HG03025 (cell line): ENCODE measurements around the gene EVI5.
"Not testable (repeated sequence)": the region's sequence is repeated elsewhere in the genome, so short reads cannot be mapped to it uniquely, and the experiment has no call there.

ENCODE experiments used
- ATAC-seq: cut with Tn5 transposase; IDR thresholded peaks from one replicate; pipeline ENCODE4 v1.9.1; 2021; ENCODE audit warnings: mild to moderate bottlenecking, moderate library complexity; ENCODE audit not compliant: unreplicated experiment, low FRiP score

EVI5 gene

GRCh38 chr1:92536211-92536979 is 248.5 kb downstream of the EVI5 start:
- no peak for ATAC-seq

GRCh38 chr1:92532371-92532770 is 252.5 kb downstream of the EVI5 start:
- ATAC-seq, result not testable (repeated sequence)

GRCh38 chr1:92531939-92532338 is 253.0 kb downstream of the EVI5 start:
- ATAC-seq, result not testable (repeated sequence)

GRCh38 chr1:92527670-92528069 is 257.2 kb downstream of the EVI5 start:
- no peak for ATAC-seq

- not testable (repeated sequence) for ATAC-seq
Observed at GRCh38 chr1:92524944-92525590, 259.8 kb downstream of the EVI5 start.

DNA sequence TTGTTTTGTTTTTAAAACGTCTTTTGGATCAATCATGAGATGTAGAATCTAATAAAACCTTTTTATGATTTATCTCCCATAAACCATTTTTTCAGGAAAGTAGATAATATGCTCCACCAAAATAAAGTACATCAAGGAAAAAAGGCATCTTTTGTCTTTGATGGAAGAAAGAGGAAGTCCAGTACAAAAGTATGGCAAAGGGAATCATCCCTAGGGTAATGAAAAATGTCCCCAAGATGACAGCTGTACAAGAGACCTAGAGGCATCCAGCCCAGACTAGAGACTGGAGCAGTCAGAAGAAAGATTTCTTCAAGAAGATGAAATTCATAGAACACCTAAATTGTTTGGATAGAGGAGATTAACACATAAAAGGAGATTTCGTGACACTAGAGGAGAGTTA is 265.9 kb downstream of the EVI5 start:
- ATAC-seq, result no peak

GRCh38 chr1:92516574-92516973 is 268.3 kb downstream of the EVI5 start:
- no peak for ATAC-seq

DNA sequence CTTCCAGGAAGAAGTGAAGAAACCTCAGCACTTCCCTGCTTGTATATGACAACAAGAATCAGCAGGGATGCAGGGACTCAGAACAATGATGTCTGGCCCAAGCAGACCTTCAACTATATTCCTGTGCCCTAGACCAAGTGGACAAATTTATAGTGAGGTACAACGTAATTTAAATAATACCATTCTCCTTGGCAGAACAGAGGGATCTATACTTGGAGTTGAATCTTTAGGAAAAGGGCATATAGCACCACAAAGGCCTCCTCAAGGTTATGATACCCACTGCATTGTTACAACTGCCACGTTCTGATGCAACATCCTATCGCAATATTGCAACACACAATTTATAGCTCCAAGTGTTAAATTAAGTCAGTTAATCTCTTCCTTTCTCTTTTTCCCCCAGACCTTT is 269.1 kb downstream of the EVI5 start:
- no peak for ATAC-seq

- ATAC-seq, result no peak
Observed at GRCh38 chr1:92511541-92511940, 273.4 kb downstream of the EVI5 start.

DNA sequence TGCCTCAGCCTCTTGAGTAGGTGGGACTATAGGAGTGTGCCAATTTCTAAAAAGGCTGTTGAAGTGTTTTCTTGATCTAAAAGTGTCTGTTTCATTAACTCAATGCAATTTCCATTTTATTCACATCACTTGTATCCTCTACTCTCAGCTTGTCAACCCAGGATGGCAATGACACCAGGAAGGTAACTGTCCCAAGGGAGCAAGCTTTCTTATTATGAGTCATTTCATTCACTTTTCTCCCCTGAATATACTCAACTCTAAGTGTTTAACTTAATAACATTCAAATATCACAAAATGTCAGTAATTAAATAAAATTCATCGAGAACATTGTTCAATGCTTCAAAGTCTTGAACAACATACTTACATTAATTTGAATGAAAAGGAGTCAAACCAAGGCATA is 275.3 kb downstream of the EVI5 start:
- no peak for ATAC-seq

- no peak for ATAC-seq
Observed at GRCh38 chr1:92505015-92505692, 279.8 kb downstream of the EVI5 start.

DNA sequence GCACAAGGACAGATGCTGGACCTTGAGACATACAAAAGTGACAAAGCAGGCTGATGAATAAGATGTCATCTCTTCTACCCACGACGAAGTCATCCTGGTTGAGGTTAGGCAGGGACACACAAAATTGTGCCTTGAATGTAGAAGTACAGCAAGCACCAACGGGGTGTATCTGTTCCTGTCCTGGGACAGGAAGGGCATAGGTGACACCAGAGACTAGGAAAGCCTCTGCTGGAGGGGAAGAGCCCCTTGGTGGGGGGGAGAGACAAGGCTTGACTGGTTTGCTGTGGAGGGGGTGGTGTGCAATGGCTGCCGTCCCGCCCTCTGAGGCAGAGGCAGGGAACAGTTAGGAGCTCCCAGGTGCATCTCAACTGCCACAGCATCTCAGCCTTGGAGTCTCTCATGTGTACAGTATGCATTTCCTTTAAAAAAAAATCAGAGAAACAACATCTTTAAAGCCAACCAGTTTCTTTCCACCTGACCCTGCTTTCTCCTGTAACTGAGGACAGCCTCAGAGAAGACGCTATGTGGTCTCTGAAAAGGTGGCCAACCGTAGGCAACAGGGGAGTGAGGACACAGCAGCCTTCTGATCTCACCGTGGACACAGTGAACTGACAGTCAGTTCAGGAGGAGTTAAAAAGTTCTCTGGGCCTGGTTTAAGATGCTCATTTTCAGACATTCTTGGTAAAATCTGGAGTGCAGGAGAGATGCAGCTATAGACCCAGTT is 280.5 kb downstream of the EVI5 start:
- no peak for ATAC-seq

GRCh38 chr1:92503926-92504285 is 281.0 kb downstream of the EVI5 start:
- no peak for ATAC-seq

DNA sequence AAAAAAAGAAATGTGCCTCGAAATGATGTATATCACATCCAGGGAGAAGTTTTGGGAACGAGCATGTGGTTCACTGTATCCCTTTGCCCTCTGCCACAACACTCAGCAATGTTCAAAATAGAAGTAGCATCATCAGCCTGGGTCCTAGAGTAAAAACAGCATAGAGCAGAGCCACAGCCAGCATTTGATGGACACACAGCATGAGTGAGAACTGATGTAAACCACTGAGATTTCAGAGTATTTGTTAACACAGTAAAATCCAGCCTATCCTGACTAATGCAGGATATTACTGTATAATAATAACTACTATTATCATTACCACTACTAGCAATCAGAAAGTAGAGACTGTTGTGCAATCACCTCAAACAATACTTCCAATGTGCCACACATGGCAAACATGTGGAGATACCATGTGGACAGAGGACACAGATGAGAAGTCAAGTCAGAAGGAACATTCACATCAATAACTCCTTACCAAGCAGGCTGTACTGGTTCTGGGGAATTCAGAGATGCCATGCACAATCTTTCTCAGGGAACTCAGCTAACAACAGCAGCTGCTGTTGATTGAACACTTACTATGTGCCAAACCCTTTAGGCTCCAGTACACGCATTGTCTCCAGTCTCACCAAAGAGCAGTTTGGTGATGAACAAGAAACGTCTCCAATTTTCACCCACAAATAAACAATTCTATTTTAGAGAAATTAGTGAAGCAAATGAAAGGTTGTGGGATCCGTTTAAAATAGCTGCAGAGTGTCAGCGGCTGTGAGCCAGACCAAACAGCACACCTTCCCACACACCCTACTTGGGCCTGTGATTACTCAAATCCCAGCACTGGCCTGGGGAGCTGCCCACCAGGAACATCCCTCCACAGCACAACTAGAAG is 281.6 kb downstream of the EVI5 start:
- ATAC-seq, result no peak

DNA sequence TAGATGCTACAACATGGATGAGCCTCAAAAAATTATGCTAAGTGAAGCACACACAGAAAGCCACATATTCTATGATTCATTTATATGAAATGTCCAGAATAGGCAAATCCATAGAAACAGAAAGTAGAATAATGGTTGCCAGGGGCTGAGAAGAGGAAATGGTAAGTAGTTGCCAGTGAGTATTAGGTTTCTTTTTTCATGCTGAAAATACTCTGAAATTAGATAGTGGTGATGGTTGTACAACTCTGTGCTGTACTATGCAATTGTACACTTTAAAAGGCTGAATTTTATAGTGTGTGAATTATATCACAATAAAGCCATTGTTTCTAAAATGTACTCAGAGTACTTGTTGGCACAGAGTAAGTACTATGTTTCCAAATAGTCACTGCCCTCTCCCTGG is 282.7 kb downstream of the EVI5 start:
- no peak for ATAC-seq

DNA sequence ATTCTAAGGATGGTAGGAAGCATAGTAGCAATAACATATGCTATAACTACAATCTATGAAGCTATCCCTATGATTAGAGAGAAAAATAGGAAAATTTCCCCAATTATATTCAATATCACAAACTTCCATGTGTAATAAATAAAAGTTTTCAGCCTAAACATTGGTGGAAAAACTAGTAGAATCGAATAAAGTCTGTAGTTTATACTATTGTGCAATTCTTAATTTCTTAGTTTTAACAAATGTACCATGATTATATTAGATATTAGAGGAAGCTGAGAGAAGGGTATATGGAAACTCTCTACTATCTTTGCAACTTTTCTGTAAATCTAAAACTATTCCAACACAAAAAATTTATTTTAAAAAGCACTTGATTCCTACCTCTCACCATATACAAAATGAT is 284.4 kb downstream of the EVI5 start:
- no peak for ATAC-seq

GRCh38 chr1:92495392-92496063 is 289.4 kb downstream of the EVI5 start:
- no peak for ATAC-seq

- ATAC-seq, result no peak
Observed at GRCh38 chr1:92494485-92495141, 290.3 kb downstream of the EVI5 start.

- no peak for ATAC-seq
Observed at GRCh38 chr1:92493139-92493538, 291.8 kb downstream of the EVI5 start.
